ENCODE results near the gene CEACAM19.
"Not testable (repeated sequence)": the region's sequence is repeated elsewhere in the genome, so short reads cannot be mapped to it uniquely, and the experiment has no call there.

CEACAM19 gene

GRCh38 chr19:44683434-44684210 lies 12.3 kb downstream of the CEACAM19 start:
- no peak for ATAC-seq

GRCh38 chr19:44684396-44684795 lies 13.1 kb downstream of the CEACAM19 start:
- not testable (repeated sequence) for ATAC-seq

More at GRCh38 chr19:44683434-44684210, 12.3 kb downstream of the CEACAM19 start:
- TF ChIP-seq TCF4 (CRISPR knock-in tag; IDR thresholded peaks at IDR 0.05; ENCODE audit: borderline replicate concordance) (no peak), CSDC2 (CRISPR knock-in tag; IDR thresholded peaks at IDR 0.05) (no peak), ISL1 (CRISPR knock-in tag; IDR thresholded peaks at IDR 0.05) (no peak), ZNF8 (CRISPR knock-in tag; IDR thresholded peaks at IDR 0.05) (no peak), ZFP30 (CRISPR knock-in tag; IDR thresholded peaks at IDR 0.05) (no peak), TOX (CRISPR knock-in tag; IDR thresholded peaks at IDR 0.05; ENCODE audit: borderline replicate concordance) (no peak), ESRRG (CRISPR knock-in tag; IDR thresholded peaks at IDR 0.05) (no peak), CREB5 (CRISPR knock-in tag; IDR thresholded peaks at IDR 0.05; ENCODE audit: low read depth) (no peak)

GRCh38 chr19:44684892-44685863 lies 13.9 kb downstream of the CEACAM19 start:
- TF ChIP-seq CSDC2 (CRISPR knock-in tag; IDR thresholded peaks at IDR 0.05) (no peak), ZC3H10 (CRISPR knock-in tag; IDR thresholded peaks at IDR 0.05) (peak; percentile 34; the same call in 1 of the 2 replicates), TOX (CRISPR knock-in tag; IDR thresholded peaks at IDR 0.05; ENCODE audit: borderline replicate concordance) (peak; percentile 65; the same call in 1 of the 2 replicates), TSHZ2 (CRISPR knock-in tag; IDR thresholded peaks at IDR 0.05) (no peak)
- ATAC-seq, result peak; percentile 83

- no peak for ATAC-seq
- no peak for TF ChIP-seq PPARA (CRISPR knock-in tag; IDR thresholded peaks at IDR 0.05; ENCODE audit: borderline replicate concordance)
- TF ChIP-seq CSRNP3 (CRISPR knock-in tag; IDR thresholded peaks at IDR 0.05), result no peak
- no peak for TF ChIP-seq ISL1 (CRISPR knock-in tag; IDR thresholded peaks at IDR 0.05)
- TF ChIP-seq SNAI2 (CRISPR knock-in tag; IDR thresholded peaks at IDR 0.05), result no peak
- no peak for TF ChIP-seq BACH2 (CRISPR knock-in tag; IDR thresholded peaks at IDR 0.05; ENCODE audit: borderline replicate concordance)
- no peak for TF ChIP-seq TCF4 (CRISPR knock-in tag; IDR thresholded peaks at IDR 0.05; ENCODE audit: borderline replicate concordance)
- TF ChIP-seq ARNTL (CRISPR knock-in tag; IDR thresholded peaks at IDR 0.05; ENCODE audit: borderline replicate concordance, low read depth), result no peak
- TF ChIP-seq RARB (CRISPR knock-in tag; IDR thresholded peaks at IDR 0.05), result no peak
- TF ChIP-seq ESRRG (CRISPR knock-in tag; IDR thresholded peaks at IDR 0.05), result no peak
Observed at GRCh38 chr19:44685877-44686276, 14.6 kb downstream of the CEACAM19 start.

- no peak for TF ChIP-seq BACH2 (CRISPR knock-in tag; IDR thresholded peaks at IDR 0.05; ENCODE audit: borderline replicate concordance)
- no peak for ATAC-seq
Observed at GRCh38 chr19:44686896-44687295, 15.6 kb downstream of the CEACAM19 start.

GRCh38 chr19:44687888-44688287 lies 16.6 kb downstream of the CEACAM19 start:
- ATAC-seq, result no peak
- TF ChIP-seq PATZ1 (CRISPR knock-in tag; IDR thresholded peaks at IDR 0.05; ENCODE audit: borderline replicate concordance) (no peak), ZFP3 (CRISPR knock-in tag; IDR thresholded peaks at IDR 0.05) (no peak), ZNF565 (CRISPR knock-in tag; conservative IDR thresholded peaks at IDR 0.05; ENCODE audit: low read depth) (no peak), ZNF70 (CRISPR knock-in tag; IDR thresholded peaks at IDR 0.05) (no peak), CSDC2 (CRISPR knock-in tag; IDR thresholded peaks at IDR 0.05) (no peak), POU6F1 (CRISPR knock-in tag; IDR thresholded peaks at IDR 0.05; ENCODE audit: borderline replicate concordance, low read depth) (no peak), ZNF8 (CRISPR knock-in tag; IDR thresholded peaks at IDR 0.05) (no peak), ARNTL (CRISPR knock-in tag; IDR thresholded peaks at IDR 0.05; ENCODE audit: borderline replicate concordance, low read depth) (no peak), TCF4 (CRISPR knock-in tag; IDR thresholded peaks at IDR 0.05; ENCODE audit: borderline replicate concordance) (no peak)
